ENCODE measurements around the gene SETD3.

SETD3 gene

GRCh38 chr14:99525699-99526080, 45.0 kb upstream of the SETD3 start:
- Histone ChIP-seq H3K36me3 (ENCODE audit: insufficient read depth) (no peaks in the 10 kb centered on the region), H3K4me2 (no peak overlapping the region), H3K9ac (no peak overlapping the region), H2AFZ (ENCODE audit: low read depth) (no peak overlapping the region), H3K4me3 (IDR thresholded peaks at IDR 0.05; ENCODE audit: insufficient read depth, low read depth, low read length) (no peak overlapping the region), H3K27me3 (ENCODE audit: insufficient read depth, low read depth) (no peaks in the 10 kb centered on the region), H4K20me1 (ENCODE audit: insufficient read depth) (no peaks in the 10 kb centered on the region), H3K27ac (no peak overlapping the region), H3K79me2 (ENCODE audit: insufficient read depth, low read depth) (no peaks in the 10 kb centered on the region), H3K4me1 (ENCODE audit: low read depth, poor library complexity, severe bottlenecking) (no peaks in the 10 kb centered on the region)
- TF ChIP-seq CTCF (conservative IDR thresholded peaks at IDR 0.05; ENCODE audit: low read depth, low read length): no peak

- no peak overlapping the region for H2AFZ ChIP-seq (ENCODE audit: low read depth)
- no peak overlapping the region for H3K27ac ChIP-seq
- TF ChIP-seq CTCF (conservative IDR thresholded peaks at IDR 0.05; ENCODE audit: low read depth, low read length): no peak
- no peak overlapping the region for H3K4me2 ChIP-seq
- H3K9ac ChIP-seq: no peak overlapping the region
- no peaks in the 10 kb centered on the region for H3K27me3 ChIP-seq (ENCODE audit: insufficient read depth, low read depth)
- no peaks in the 10 kb centered on the region for H3K36me3 ChIP-seq (ENCODE audit: insufficient read depth)
- no peaks in the 10 kb centered on the region for H3K4me1 ChIP-seq (ENCODE audit: low read depth, poor library complexity, severe bottlenecking)
- H3K79me2 ChIP-seq (ENCODE audit: insufficient read depth, low read depth): no peaks in the 10 kb centered on the region
- H4K20me1 ChIP-seq (ENCODE audit: insufficient read depth): no peaks in the 10 kb centered on the region
- no peak overlapping the region for H3K4me3 ChIP-seq (IDR thresholded peaks at IDR 0.05; ENCODE audit: insufficient read depth, low read depth, low read length)
Observed at GRCh38 chr14:99524804-99525698, 44.4 kb upstream of the SETD3 start.

- Histone ChIP-seq H2AFZ (ENCODE audit: low read depth) (no peak overlapping the region), H3K4me1 (ENCODE audit: low read depth, poor library complexity, severe bottlenecking) (no peaks in the 10 kb centered on the region), H3K36me3 (ENCODE audit: insufficient read depth) (no peaks in the 10 kb centered on the region), H3K79me2 (ENCODE audit: insufficient read depth, low read depth) (no peaks in the 10 kb centered on the region), H3K4me3 (IDR thresholded peaks at IDR 0.05; ENCODE audit: insufficient read depth, low read depth, low read length) (no peak overlapping the region), H3K4me2 (no peak overlapping the region), H3K27ac (no peak overlapping the region), H3K27me3 (ENCODE audit: insufficient read depth, low read depth) (no peaks in the 10 kb centered on the region), H4K20me1 (ENCODE audit: insufficient read depth) (no peaks in the 10 kb centered on the region), H3K9ac (no peak overlapping the region)
- TF ChIP-seq CTCF (conservative IDR thresholded peaks at IDR 0.05; ENCODE audit: low read depth, low read length): no peak
Observed at GRCh38 chr14:99524091-99524661, 43.5 kb upstream of the SETD3 start.

GRCh38 chr14:99523704-99524055, 43.0 kb upstream of the SETD3 start:
- no peak overlapping the region for H2AFZ ChIP-seq (ENCODE audit: low read depth)
- H3K4me3 ChIP-seq (IDR thresholded peaks at IDR 0.05; ENCODE audit: insufficient read depth, low read depth, low read length): no peak overlapping the region
- no peak for TF ChIP-seq CTCF (conservative IDR thresholded peaks at IDR 0.05; ENCODE audit: low read depth, low read length)
- H3K9ac ChIP-seq: no peak overlapping the region
- H3K27me3 ChIP-seq (ENCODE audit: insufficient read depth, low read depth): no peaks in the 10 kb centered on the region
- H3K27ac ChIP-seq: no peak overlapping the region
- H3K79me2 ChIP-seq (ENCODE audit: insufficient read depth, low read depth): no peaks in the 10 kb centered on the region
- H4K20me1 ChIP-seq (ENCODE audit: insufficient read depth): no peaks in the 10 kb centered on the region
- no peaks in the 10 kb centered on the region for H3K36me3 ChIP-seq (ENCODE audit: insufficient read depth)
- H3K4me1 ChIP-seq (ENCODE audit: low read depth, poor library complexity, severe bottlenecking): peaks cover under 1% of the 10 kb centered on the region
- H3K4me2 ChIP-seq: no peak overlapping the region

All from KMS-11 (cell line).